ENCODE results near the gene SLC49A3. TPM values are rescaled to one million over a fixed set of nuclear protein-coding genes. Genes with fewer than 3 reads are reported as not detected.
A peak's percentile ranks its signal among the peaks of the same experiment; 100 is the strongest.

SLC49A3 gene
- total and polyA plus RNA-seq, 10 of the 15 experiments (the other 5 are each of a cell fraction or from before 2014, with no cell fraction given), result 0.09 to 0.85 (median 0.18) TPM; not detected in 4

GRCh38 chr4:689723-690122, 772 bp upstream of the SLC49A3 start:
- FAIRE-seq (no peak), DNase-seq (ENCODE audit: low read depth, low spot score) (no peak), ATAC-seq (peak; percentile 36)
- Histone ChIP-seq H3K4me2 (ENCODE audit: control insufficient read depth, insufficient read depth) (peak overlapping the region; percentile 49; the same call in 1 of the 2 replicates), H3K4me3 (no peak overlapping the region), H4K20me1 (ENCODE audit: control insufficient read depth, insufficient read depth) (no peaks in the 10 kb centered on the region), H3K4me1 (ENCODE audit: control insufficient read depth, insufficient read depth, low read length) (peaks cover 12% of the 10 kb centered on the region), H3K27ac (ENCODE audit: control insufficient read depth, insufficient read depth) (no peak overlapping the region), H3K79me2 (ENCODE audit: control insufficient read depth, insufficient read depth, low read length) (no peaks in the 10 kb centered on the region), H3K36me3 (ENCODE audit: control insufficient read depth in 2 of 2, insufficient read depth in 2 of 2, low read length in 1 of 2) (no peaks in the 10 kb centered on the region), H3K9me3 (replicated peaks; ENCODE audit: control insufficient read depth, insufficient read depth, low read length) (no peaks in the 10 kb centered on the region), H2AFZ (ENCODE audit: control insufficient read depth, low read depth, low read length) (no peak overlapping the region), H3K27me3 (replicated peaks in 1 of 2; ENCODE audit: control insufficient read depth in 2 of 2, insufficient read depth in 2 of 2, low read length in 1 of 2) (no peaks in the 10 kb centered on the region), H3K9ac (ENCODE audit: control insufficient read depth, insufficient read depth, low read length) (no peak overlapping the region)
- ChIA-PET CTCF (no interaction called here), SMC1A (ENCODE audit: uncharacterized antibody, unreplicated experiment) (no interaction called here), RAD21 (ENCODE audit: unreplicated experiment) (no interaction called here), POLR2A (interaction anchor here (0.8 kb wide), 1 partner anchor 10 kb away, joined by 4 read pairs; no protein-coding TSS in a partner anchor)
- in situ Hi-C loops (cut with MboI), result no loop called here
- 56% methylated on average over 8 of the region's 8 CpGs for WGBS (ENCODE audit: insufficient coverage, insufficient replicate concordance, low lambda C conversion rate, missing lambda C conversion rate)
- intact Hi-C loops (cut with micrococcal nuclease; ENCODE audit: unreplicated experiment), result no loop called here
- TF ChIP-seq ATF7 (IDR thresholded peaks at IDR 0.05; ENCODE audit: low read depth) (no peak), EZH2 (IDR thresholded peaks at IDR 0.05; ENCODE audit: borderline replicate concordance, control insufficient read depth, low read depth, low read length) (no peak), CUX1 (IDR thresholded peaks at IDR 0.05; ENCODE audit: insufficient replicate concordance, low read depth, low read length) (no peak), YBX1 (IDR thresholded peaks at IDR 0.05) (no peak), SMAD5 (IDR thresholded peaks at IDR 0.05; ENCODE audit: low read depth) (no peak), NFYB (IDR thresholded peaks at IDR 0.05; ENCODE audit: insufficient read depth, low read depth, low read length) (no peak), RUNX3 (IDR thresholded peaks at IDR 0.05; ENCODE audit: low read length) (peak; percentile 37)
- TF ChIP-seq, protein P1, sequence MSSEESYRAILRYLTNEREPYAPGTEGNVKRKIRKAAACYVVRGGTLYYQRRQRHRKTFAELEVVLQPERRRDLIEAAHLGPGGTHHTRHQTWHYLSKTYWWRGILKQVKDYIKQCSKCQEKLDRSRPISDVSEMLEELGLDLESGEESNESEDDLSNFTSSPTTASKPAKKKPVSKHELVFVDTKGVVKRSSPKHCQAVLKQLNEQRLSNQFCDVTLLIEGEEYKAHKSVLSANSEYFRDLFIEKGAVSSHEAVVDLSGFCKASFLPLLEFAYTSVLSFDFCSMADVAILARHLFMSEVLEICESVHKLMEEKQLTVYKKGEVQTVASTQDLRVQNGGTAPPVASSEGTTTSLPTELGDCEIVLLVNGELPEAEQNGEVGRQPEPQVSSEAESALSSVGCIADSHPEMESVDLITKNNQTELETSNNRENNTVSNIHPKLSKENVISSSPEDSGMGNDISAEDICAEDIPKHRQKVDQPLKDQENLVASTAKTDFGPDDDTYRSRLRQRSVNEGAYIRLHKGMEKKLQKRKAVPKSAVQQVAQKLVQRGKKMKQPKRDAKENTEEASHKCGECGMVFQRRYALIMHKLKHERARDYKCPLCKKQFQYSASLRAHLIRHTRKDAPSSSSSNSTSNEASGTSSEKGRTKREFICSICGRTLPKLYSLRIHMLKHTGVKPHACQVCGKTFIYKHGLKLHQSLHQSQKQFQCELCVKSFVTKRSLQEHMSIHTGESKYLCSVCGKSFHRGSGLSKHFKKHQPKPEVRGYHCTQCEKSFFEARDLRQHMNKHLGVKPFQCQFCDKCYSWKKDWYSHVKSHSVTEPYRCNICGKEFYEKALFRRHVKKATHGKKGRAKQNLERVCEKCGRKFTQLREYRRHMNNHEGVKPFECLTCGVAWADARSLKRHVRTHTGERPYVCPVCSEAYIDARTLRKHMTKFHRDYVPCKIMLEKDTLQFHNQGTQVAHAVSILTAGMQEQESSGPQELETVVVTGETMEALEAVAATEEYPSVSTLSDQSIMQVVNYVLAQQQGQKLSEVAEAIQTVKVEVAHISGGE (CRISPR knock-in tag; IDR thresholded peaks at IDR 0.05), result no peak
- no TSS peak for BruUV-seq (replicated peaks)

All from GM12878 (cell line).